ENCODE results near the gene SLC24A3. TPM values are rescaled to one million over a fixed set of nuclear protein-coding genes. Genes with fewer than 3 reads are reported as not detected.

Gene SLC24A3
- total RNA-seq, 1 experiment from 2014 or later = not detected

DNA sequence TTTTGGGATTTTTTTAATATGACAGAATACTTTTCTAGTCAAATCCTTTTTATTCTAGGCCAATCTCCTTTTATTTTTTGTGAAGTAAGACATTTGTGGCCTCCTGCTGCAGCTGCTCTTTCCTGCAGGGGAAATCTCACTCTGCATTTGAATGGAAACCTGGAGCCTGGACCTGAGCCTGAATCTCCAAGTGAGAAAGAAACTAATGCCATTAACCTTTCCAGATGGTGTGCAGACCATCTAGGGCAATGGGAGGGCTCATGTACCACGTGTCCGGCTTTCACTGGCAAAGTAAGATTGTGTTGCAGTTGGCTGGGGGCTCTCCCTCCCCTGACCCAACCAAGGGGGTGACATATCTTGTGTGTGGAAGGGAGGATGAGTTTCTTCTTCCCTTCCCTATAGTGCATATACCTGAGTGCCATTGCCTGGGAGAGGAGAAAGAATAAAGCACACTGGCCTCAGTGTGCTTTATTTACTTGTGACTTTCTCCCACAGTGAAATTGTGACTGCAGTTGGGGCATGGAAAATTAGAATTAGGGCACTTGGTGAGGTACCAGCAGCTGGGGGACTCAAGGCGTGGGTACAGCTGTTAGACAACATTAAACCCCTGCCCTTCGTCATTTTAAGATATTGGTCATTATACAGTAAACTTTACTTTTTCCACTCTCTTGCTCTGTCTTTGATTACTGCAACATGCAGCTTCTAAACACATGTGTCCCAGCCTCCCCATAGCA is 385.8 kb downstream of the SLC24A3 start:
- Histone ChIP-seq H3K4me3 (ENCODE audit: low read depth in 2 of 2, low read length in 2 of 2) (no peak overlapping the region), H3K36me3 (ENCODE audit: control insufficient read depth, insufficient read depth, low read length) (no peaks in the 10 kb centered on the region), H3K27ac (ENCODE audit: low read length) (no peak overlapping the region), H3K4me1 (ENCODE audit: control insufficient read depth, insufficient read depth, low read length) (no peaks in the 10 kb centered on the region), H3K9me3 (ENCODE audit: control insufficient read depth, insufficient read depth, low read depth, low read length) (no peaks in the 10 kb centered on the region), H3K27me3 (ENCODE audit: control insufficient read depth, insufficient read depth, low read length) (no peaks in the 10 kb centered on the region)
- TF ChIP-seq SIN3A (IDR thresholded peaks at IDR 0.05; ENCODE audit: borderline replicate concordance, insufficient read depth, low read depth, low read length) (no peak), TCF7L2 (IDR thresholded peaks at IDR 0.05; ENCODE audit: low read depth, low read length) (no peak)
- TF ChIP-seq, protein P1, sequence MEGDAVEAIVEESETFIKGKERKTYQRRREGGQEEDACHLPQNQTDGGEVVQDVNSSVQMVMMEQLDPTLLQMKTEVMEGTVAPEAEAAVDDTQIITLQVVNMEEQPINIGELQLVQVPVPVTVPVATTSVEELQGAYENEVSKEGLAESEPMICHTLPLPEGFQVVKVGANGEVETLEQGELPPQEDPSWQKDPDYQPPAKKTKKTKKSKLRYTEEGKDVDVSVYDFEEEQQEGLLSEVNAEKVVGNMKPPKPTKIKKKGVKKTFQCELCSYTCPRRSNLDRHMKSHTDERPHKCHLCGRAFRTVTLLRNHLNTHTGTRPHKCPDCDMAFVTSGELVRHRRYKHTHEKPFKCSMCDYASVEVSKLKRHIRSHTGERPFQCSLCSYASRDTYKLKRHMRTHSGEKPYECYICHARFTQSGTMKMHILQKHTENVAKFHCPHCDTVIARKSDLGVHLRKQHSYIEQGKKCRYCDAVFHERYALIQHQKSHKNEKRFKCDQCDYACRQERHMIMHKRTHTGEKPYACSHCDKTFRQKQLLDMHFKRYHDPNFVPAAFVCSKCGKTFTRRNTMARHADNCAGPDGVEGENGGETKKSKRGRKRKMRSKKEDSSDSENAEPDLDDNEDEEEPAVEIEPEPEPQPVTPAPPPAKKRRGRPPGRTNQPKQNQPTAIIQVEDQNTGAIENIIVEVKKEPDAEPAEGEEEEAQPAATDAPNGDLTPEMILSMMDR (IDR thresholded peaks at IDR 0.05) = no peak
- TF ChIP-seq, protein P2, sequence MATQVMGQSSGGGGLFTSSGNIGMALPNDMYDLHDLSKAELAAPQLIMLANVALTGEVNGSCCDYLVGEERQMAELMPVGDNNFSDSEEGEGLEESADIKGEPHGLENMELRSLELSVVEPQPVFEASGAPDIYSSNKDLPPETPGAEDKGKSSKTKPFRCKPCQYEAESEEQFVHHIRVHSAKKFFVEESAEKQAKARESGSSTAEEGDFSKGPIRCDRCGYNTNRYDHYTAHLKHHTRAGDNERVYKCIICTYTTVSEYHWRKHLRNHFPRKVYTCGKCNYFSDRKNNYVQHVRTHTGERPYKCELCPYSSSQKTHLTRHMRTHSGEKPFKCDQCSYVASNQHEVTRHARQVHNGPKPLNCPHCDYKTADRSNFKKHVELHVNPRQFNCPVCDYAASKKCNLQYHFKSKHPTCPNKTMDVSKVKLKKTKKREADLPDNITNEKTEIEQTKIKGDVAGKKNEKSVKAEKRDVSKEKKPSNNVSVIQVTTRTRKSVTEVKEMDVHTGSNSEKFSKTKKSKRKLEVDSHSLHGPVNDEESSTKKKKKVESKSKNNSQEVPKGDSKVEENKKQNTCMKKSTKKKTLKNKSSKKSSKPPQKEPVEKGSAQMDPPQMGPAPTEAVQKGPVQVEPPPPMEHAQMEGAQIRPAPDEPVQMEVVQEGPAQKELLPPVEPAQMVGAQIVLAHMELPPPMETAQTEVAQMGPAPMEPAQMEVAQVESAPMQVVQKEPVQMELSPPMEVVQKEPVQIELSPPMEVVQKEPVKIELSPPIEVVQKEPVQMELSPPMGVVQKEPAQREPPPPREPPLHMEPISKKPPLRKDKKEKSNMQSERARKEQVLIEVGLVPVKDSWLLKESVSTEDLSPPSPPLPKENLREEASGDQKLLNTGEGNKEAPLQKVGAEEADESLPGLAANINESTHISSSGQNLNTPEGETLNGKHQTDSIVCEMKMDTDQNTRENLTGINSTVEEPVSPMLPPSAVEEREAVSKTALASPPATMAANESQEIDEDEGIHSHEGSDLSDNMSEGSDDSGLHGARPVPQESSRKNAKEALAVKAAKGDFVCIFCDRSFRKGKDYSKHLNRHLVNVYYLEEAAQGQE (IDR thresholded peaks at IDR 0.05; ENCODE audit: insufficient read depth in 1 of 2, low read depth in 2 of 2, low read length in 1 of 2) = no peak
- ChIA-PET POLR2A (no interaction called here), CTCF (no interaction called here)
- ATAC-seq (no peak), DNase-seq (ENCODE audit: low read depth, low spot score) (no peak)
- intact Hi-C loops (cut with micrococcal nuclease; ENCODE audit: unreplicated experiment) = no loop called here
- in situ Hi-C loops (cut with HindIII; ENCODE audit: low pct_unique_long_range_greater_than_20kb, low sequenced_read_pairs) = no loop called here
- no TSS peak for BruUV-seq (replicated peaks)

DNA sequence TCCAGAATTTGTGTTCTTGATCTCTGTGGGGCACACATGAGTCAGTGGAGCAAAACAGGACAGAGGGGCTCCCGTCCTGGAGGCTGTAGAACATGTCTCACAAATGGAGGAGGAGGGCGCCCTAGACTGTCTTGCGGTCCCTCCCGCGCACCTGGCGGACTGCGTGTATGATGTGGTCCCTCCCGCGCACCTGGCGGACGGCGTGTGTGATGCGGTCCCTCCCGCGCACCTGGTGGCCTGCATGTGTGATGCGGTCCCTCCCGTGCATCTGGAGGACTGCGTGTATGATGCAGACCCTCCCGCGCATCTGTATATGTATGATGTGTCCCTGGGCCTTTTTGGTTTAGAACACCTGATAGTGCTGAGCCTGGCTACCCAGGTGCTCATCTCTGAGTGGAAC is 386.8 kb downstream of the SLC24A3 start:
- intact Hi-C loops (cut with micrococcal nuclease; ENCODE audit: unreplicated experiment) (no loop called here), in situ Hi-C loops (cut with HindIII; ENCODE audit: low pct_unique_long_range_greater_than_20kb, low sequenced_read_pairs) (no loop called here)
- CTCF ChIA-PET = no interaction called here
- POLR2A ChIA-PET = no interaction called here
- no peak for DNase-seq (ENCODE audit: low read depth, low spot score)
- H3K4me3 ChIP-seq (ENCODE audit: low read depth in 2 of 2, low read length in 2 of 2) = no peak overlapping the region
- no peaks in the 10 kb centered on the region for H3K36me3 ChIP-seq (ENCODE audit: control insufficient read depth, insufficient read depth, low read length)
- BruUV-seq (replicated peaks) = no TSS peak
- H3K9me3 ChIP-seq (ENCODE audit: control insufficient read depth, insufficient read depth, low read depth, low read length) = no peaks in the 10 kb centered on the region
- no peaks in the 10 kb centered on the region for H3K27me3 ChIP-seq (ENCODE audit: control insufficient read depth, insufficient read depth, low read length)
- no peak for ATAC-seq
- H3K4me1 ChIP-seq (ENCODE audit: control insufficient read depth, insufficient read depth, low read length) = no peaks in the 10 kb centered on the region
- no peak overlapping the region for H3K27ac ChIP-seq (ENCODE audit: low read length)
- TF ChIP-seq, protein P1 (IDR thresholded peaks at IDR 0.05) = no peak
- TF ChIP-seq TCF7L2 (IDR thresholded peaks at IDR 0.05; ENCODE audit: low read depth, low read length) = no peak
- TF ChIP-seq, protein P2 (IDR thresholded peaks at IDR 0.05; ENCODE audit: insufficient read depth in 1 of 2, low read depth in 2 of 2, low read length in 1 of 2) = no peak
- TF ChIP-seq SIN3A (IDR thresholded peaks at IDR 0.05; ENCODE audit: borderline replicate concordance, insufficient read depth, low read depth, low read length) = no peak
- TF ChIP-seq POLR2AphosphoS5 (IDR thresholded peaks at IDR 0.05; ENCODE audit: low read depth, low read length) = no peak

Data from Panc1 (cell line).